Body of pancreas (tissue), 4 donors: ENCODE measurements around the gene RPS6KA1.
A peak's percentile ranks its signal among the peaks of the same experiment; 100 is the strongest.

ENCODE experiments used
- POLR2A ChIP-seq, 3 donors: fragments of 450-650 bp; IDR thresholded peaks; one replicate each; pipeline ENCODE4 v1.6.1; 2016; ENCODE audit warnings: antibody characterized with exemption in 3 of 3, mild to moderate bottlenecking in 2 of 3
- TF ChIP-seq, protein P1 (sequence below), 7 experiments: fragments of 450-650 bp in 4 of 7; fragments of 200-600 bp in 3 of 7; sonication (generic) in 3 of 7; IDR thresholded peaks; one replicate each; pipeline ENCODE4 v1.5.1; 2016 to 2019; ENCODE audit warnings: antibody characterized with exemption in 7 of 7

- TF ChIP-seq, protein P1, sequence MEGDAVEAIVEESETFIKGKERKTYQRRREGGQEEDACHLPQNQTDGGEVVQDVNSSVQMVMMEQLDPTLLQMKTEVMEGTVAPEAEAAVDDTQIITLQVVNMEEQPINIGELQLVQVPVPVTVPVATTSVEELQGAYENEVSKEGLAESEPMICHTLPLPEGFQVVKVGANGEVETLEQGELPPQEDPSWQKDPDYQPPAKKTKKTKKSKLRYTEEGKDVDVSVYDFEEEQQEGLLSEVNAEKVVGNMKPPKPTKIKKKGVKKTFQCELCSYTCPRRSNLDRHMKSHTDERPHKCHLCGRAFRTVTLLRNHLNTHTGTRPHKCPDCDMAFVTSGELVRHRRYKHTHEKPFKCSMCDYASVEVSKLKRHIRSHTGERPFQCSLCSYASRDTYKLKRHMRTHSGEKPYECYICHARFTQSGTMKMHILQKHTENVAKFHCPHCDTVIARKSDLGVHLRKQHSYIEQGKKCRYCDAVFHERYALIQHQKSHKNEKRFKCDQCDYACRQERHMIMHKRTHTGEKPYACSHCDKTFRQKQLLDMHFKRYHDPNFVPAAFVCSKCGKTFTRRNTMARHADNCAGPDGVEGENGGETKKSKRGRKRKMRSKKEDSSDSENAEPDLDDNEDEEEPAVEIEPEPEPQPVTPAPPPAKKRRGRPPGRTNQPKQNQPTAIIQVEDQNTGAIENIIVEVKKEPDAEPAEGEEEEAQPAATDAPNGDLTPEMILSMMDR (IDR thresholded peaks at IDR 0.05) = no peak
- TF ChIP-seq POLR2A (IDR thresholded peaks at IDR 0.05) = peak in 1 of 3 donors; percentile 40
These were observed 2.1 kb downstream of the RPS6KA1 start for GRCh38 chr1:26531651-26532131.
